Renal cortical epithelial cell (primary cell): ENCODE data around the gene ABTB2. TPM values are rescaled to one million over a fixed set of nuclear protein-coding genes. Genes with fewer than 3 reads are reported as not detected.

Source experiments
- DNase-seq: peaks from one replicate; pipeline ENCODE4 v3.0.0-alpha.2; 2011; ENCODE audit warnings: low read depth
- total RNA-seq: library from RNA; depleted of rRNA; stranded (reverse); fragments of >200 nt; gene quantifications from 2 replicates; pipeline ENCODE4 v1.2.3, GENCODE V29; 2014

ABTB2 gene
- total RNA-seq, 1 donor from 2014 or later = 44.1 TPM

- no peak for DNase-seq
Observed at GRCh38 chr11:34166806-34167740, 190.7 kb downstream of the ABTB2 start.

DNA sequence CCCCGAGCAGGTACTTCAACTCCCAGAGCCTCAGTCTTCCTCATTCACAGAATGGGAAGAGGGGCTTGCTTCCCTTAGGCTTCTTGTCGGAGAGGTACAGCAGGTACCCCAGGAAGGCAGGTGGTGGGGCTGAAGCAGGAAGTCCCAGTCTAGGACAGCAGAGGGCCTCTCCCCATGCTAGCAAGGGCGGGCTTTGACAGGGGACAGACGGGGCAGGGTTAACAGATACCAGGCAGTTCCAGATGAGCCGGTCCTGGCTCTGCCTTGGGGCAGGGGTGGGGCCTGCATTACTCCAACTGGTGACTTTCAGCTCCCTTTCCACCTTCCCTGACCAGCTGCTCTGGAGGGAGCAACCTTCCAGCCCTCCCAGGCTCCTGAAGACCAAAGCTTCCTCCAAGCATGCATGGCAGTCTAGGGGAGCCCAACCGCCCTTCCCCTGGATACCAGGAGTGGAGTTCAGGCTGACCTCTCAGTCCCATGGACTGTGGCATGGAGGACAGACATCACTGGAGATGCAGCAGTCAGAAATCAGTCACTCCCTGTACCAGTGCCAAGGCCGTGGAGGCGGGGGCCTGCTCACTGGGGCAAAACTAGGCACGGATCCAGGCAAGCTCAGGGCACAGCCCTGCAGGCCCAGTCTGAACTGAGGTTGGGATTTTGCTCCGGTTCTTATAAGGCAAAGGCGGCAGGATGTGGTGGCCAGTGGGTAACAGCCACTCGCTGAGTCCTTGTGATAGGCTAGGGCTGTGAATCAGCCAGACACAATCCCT, 191.8 kb downstream of the ABTB2 start:
- no peak for DNase-seq

DNA sequence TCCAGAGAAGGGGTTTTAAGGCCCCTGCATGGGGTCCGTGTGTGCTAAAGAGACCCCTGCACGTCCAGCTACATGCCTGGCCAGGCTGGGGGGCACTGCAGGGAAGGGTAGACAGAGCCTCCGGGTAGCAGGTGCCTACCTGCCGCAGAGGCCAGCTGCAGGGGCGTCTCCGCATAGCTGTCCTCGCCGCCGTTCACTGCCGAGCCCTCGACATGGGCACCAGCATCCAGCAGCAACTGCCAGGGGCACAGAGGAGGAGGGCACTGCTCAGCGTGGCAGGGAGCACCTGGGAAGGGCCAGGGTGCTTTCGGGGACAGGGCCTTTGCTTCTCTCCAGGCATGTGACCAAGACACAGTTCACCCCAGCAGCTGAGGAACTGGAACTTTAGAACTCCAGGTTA, 192.7 kb downstream of the ABTB2 start:
- no peak for DNase-seq

GRCh38 chr11:34162856-34163255, 195.0 kb downstream of the ABTB2 start:
- DNase-seq = no peak

- no peak for DNase-seq
Observed at GRCh38 chr11:34162493-34162820, 195.4 kb downstream of the ABTB2 start.

DNA sequence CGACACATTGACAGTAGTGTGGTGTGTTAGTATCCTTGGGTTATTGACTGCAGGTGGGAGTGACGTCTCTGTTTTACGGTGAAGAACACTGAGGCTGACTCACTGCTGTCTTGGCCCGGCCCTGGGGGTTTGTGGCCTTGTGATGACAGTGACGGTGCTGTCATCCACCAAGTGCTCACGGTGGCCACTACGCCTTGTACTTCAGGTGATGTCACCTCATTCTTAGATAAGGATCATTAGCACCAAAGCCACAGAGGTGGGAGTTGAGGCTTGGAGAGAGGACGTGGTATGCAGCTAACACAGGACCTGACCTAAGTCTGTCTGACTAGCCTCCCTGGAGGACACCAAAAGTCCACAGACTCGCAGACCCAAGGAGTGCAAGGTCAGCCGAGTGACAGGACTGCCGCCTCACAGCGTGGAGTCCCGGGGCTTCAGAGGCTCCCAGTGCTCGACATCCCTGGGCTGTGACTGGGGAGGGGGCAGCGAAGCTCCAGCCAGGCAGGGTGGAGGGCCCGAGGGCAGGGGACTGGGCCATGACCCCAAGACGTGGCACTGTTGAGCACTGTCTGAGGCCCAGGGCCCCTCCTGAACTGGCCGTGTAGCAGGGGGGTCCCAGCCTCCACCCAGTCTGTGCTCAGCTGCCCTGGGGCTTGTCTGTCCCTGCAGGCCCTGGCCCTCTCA, 195.9 kb downstream of the ABTB2 start:
- DNase-seq = no peak

GRCh38 chr11:34161361-34161760, 196.4 kb downstream of the ABTB2 start:
- DNase-seq = no peak

- no peak for DNase-seq
Observed at GRCh38 chr11:34160791-34161190, 197.0 kb downstream of the ABTB2 start.

- no peak for DNase-seq
Observed at GRCh38 chr11:34160049-34160721, 197.6 kb downstream of the ABTB2 start.

DNA sequence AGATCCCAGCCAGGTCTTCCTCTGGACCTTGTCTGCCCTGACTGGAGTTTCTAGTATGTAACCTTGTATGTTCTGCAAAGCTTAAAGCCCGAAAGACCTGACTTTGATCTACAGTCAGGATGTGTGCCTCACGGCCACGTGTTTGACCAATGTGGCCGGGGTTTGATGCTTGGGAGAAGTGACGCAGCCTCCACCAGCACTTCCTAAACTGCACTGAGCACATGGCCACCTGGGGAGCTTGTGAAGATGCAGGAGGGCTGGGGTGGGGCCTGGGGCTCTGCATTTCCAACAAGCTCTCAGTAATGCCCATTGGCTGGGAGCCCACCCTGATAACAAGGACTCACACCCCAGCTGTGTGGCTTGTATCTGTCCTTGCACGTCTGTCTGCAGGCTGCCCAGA, 199.1 kb downstream of the ABTB2 start:
- DNase-seq = no peak

GRCh38 chr11:34157163-34157562, 200.6 kb downstream of the ABTB2 start:
- no peak for DNase-seq

DNA sequence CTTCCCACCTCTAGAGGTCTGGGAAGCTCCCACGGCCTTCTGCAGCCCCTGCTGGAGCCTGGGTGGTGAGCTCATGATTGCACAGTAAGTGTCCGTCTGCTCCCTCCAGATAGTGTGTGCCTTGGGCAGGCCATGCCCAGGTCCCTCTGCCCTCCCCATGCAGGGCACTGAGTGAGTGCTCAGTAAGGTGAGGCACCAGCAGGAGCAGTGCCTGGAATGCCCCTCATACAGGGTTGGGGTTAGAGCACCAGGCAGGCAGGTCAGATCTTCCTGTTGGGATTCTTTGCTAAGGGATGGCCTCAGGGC, 202.1 kb downstream of the ABTB2 start:
- DNase-seq = no peak

DNA sequence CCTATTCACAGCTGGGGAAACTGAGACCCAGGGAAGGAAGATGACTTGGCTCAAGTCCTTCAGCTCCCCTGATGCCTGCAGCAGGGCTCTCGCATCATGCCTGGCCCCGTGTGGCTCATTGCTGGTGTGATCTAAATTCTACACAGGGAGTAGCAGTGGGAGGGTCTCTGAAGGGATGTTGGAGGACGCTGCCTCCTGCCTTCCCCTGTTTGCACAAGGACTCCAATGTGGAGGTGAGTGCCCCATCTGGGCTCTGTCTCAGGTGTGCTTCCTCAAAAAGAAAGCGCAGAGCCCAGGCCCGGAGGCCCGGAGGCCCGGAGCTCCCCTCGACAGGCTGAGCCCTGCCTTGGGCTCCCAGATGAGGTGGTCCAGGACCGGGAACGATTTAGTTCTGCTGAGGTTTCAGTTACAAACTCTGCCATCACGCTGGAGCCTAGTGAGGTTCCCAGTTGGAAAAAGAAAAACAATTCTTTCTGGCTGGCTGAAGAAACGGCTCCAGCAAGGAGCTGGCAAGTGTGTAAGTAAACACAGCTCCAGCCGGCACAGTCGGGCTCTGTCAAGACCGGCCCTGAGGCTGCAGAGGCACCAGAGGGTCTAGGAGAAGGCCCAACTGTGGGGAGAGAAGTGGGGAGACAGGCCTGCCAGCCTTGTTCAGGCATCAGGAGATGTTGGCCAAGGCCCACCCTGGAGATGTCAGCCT, 202.6 kb downstream of the ABTB2 start:
- DNase-seq = no peak

DNA sequence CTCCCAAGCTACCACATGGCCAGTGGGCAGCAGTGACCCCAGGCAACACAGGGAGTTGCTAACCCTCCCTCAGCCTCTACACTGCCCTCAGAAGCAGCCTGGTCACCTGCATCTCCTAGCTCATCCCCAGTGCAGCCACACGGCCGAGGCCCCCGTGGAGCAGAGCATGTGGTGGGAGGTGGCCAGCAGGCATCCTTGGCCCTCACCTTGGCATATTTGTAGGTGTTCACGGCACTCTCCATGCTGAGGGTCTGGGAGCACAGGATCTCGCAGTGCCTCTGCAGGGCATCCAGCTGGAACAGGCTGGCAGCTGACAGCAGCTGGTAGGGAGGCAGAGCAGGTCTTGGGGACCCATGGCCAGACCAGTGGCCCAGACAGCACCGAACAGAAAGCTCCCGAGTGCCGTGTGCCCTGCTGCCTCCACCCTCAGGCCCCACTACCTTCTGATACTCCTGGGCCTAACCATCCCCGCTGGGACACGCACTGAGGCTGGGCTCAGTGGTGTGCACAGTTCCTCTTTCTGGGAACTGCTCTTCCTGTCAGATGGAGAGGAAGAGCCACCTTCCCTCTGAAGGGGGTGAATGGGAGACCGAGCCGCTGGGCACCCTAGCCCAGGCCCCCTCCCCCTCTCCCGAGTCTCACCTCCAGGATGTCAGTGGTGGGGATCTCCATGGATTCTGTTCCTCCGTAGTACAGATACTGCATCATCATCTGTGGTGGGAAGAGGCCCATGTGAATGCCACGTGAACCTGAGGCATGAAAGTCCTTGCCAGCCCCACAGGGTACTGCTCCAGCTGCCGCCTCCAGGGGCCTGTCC, 203.5 kb downstream of the ABTB2 start:
- no peak for DNase-seq

- DNase-seq = no peak
Observed at GRCh38 chr11:34151916-34152845, 205.6 kb downstream of the ABTB2 start.

DNA sequence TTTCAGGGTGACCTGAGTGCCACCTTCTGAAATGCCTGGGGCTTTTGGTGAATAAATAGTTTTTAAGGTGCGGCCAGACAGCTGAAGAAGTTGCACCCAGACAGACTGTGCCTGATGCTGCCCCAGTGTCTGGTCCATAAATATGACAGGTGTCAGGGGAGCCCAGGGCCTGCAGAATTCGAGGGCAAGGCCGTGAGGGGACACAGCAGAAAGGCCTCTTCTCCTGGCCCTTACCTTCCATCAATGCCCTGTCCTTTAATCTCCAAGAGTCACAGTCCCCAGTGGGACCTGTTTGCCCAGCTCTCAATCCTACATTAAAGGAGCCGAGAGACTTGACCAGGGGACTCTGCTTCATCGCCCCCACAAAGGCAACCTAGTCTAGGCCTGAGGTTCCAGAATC, 206.6 kb downstream of the ABTB2 start:
- DNase-seq = no peak

GRCh38 chr11:34150494-34151151, 207.2 kb downstream of the ABTB2 start:
- no peak for DNase-seq

DNA sequence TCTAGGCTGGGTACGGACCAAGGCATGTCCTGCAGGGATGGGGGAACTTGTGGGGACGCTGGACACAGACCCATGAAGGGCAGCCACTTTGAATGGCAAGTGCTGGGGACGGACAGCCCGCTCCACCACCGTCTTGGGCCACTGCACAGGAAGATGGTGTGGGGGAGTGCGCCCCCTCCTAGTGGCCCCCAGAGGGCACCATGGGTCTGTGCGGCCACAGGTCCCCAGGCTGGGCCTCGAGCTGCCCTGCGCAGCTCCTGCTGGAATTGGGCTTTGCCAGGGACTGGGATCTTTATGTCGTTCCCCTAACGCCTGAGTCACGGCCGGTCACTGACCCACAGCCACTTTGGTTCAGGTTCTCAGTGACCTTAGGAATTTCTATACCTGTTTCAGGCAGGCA, 208.0 kb downstream of the ABTB2 start:
- no peak for DNase-seq

DNA sequence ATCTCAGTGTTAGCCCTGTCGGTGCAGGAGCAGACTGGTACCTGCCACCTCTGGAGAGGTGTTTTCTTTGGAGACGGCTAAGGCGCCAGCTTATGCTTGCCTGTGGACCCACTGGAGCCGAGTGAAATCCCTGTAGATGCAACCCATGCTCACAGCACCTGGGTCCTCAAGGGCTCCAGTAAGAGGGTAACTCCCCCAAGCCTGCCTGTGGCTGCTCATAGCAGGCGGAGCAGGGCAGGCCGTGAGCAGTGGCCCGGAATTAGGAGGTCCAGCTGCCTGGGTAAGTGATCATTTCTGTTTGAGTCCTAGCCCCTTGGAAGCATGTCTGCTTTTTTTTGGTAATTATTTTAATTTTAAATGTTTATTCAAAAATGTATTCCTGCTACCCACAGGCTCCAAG, 208.5 kb downstream of the ABTB2 start:
- no peak for DNase-seq
